ENCODE measurements around the gene TMEM271.

The TMEM271 gene

DNA sequence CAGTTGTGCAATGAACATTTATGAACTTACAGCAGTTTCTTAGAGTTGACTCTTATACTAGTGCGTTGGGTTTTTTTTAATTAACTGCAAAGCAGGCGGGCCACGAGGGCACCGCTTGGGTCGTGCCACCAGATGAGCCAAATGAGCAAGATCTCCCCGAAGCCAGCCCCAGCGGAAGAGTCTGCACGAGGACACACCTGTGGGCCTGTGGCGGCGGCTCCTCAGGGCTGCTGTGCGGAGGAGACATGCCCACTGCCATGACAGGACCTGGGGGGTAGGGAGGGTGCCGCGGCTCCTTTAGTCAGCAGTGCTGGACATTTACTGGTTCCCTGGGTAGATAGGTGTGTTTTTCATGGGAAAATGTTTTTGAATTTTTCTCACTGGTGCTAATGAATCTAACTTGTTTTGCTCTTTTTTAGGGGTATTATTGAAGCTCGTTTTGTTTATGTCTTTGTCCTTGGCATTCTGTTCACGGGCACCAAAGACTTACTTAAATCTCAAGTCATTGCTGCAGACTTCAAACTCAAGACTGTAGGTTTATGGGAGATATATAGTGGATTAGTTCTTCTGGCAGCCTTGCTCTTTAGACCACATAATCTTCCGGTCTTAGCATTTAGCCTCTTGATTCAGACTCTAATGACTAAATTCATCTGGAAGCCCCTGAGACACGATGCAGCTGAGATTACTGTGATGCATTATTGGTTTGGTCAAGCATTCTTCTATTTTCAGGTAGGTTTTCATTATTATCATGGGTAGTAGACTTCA, 45.9 kb downstream of the TMEM271 start:
- H3K36me3 ChIP-seq (replicated peaks; ENCODE audit: low read depth, low read length): peaks cover 64% of the 10 kb centered on the region
- no peaks in the 10 kb centered on the region for H4K20me1 ChIP-seq (ENCODE audit: insufficient read depth, low read length)
- H3K27ac ChIP-seq (ENCODE audit: low read length): no peak overlapping the region
- no peaks in the 10 kb centered on the region for H3K9me3 ChIP-seq (ENCODE audit: insufficient read depth, low read length)
- no peaks in the 10 kb centered on the region for H3K27me3 ChIP-seq (ENCODE audit: low read depth, low read length)
- H3K79me2 ChIP-seq (ENCODE audit: low read length): no peaks in the 10 kb centered on the region
- H3K4me1 ChIP-seq (ENCODE audit: low read length): no peaks in the 10 kb centered on the region
- no peak for TF ChIP-seq EZH2phosphoT487 (IDR thresholded peaks at IDR 0.05; ENCODE audit: low read depth)
- TF ChIP-seq, protein P1, sequence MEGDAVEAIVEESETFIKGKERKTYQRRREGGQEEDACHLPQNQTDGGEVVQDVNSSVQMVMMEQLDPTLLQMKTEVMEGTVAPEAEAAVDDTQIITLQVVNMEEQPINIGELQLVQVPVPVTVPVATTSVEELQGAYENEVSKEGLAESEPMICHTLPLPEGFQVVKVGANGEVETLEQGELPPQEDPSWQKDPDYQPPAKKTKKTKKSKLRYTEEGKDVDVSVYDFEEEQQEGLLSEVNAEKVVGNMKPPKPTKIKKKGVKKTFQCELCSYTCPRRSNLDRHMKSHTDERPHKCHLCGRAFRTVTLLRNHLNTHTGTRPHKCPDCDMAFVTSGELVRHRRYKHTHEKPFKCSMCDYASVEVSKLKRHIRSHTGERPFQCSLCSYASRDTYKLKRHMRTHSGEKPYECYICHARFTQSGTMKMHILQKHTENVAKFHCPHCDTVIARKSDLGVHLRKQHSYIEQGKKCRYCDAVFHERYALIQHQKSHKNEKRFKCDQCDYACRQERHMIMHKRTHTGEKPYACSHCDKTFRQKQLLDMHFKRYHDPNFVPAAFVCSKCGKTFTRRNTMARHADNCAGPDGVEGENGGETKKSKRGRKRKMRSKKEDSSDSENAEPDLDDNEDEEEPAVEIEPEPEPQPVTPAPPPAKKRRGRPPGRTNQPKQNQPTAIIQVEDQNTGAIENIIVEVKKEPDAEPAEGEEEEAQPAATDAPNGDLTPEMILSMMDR (IDR thresholded peaks at IDR 0.05; ENCODE audit: low read depth, low read length): no peak
- H3K4me2 ChIP-seq (ENCODE audit: low read length): no peak overlapping the region
- no peak overlapping the region for H3K9ac ChIP-seq (ENCODE audit: low read length)
- H2AFZ ChIP-seq (ENCODE audit: low read depth, low read length): no peak overlapping the region
- no peak overlapping the region for H3K4me3 ChIP-seq (ENCODE audit: low read length)

DNA sequence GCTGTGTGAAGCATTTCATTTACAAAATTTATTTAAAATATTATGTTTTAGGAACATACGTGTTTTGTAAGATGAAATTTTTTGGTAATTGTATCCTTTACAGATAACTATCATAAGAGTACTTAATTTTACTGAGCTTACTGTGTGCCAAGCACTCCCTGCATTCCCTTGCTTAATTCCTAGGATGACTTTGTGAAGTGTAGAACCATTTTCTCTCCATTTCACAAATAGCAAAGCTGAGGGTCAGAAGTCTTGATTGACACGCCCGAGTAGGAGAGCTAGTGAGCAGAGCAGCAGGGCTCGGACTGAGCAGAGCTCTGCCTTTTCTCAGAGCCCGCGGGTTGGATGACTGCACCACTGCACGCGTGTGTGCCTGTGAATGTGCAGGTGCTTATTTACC, 46.5 kb downstream of the TMEM271 start:
- peaks cover 63% of the 10 kb centered on the region for H3K36me3 ChIP-seq (replicated peaks; ENCODE audit: low read depth, low read length)
- H2AFZ ChIP-seq (ENCODE audit: low read depth, low read length): no peak overlapping the region
- no peaks in the 10 kb centered on the region for H3K9me3 ChIP-seq (ENCODE audit: insufficient read depth, low read length)
- no peak overlapping the region for H3K4me3 ChIP-seq (ENCODE audit: low read length)
- no peak overlapping the region for H3K9ac ChIP-seq (ENCODE audit: low read length)
- no peaks in the 10 kb centered on the region for H3K4me1 ChIP-seq (ENCODE audit: low read length)
- H3K27me3 ChIP-seq (ENCODE audit: low read depth, low read length): no peaks in the 10 kb centered on the region
- H4K20me1 ChIP-seq (ENCODE audit: insufficient read depth, low read length): no peaks in the 10 kb centered on the region
- H3K4me2 ChIP-seq (ENCODE audit: low read length): no peak overlapping the region
- no peak overlapping the region for H3K27ac ChIP-seq (ENCODE audit: low read length)
- TF ChIP-seq EZH2phosphoT487 (IDR thresholded peaks at IDR 0.05; ENCODE audit: low read depth): no peak
- TF ChIP-seq, protein P1 (IDR thresholded peaks at IDR 0.05; ENCODE audit: low read depth, low read length): no peak
- no peaks in the 10 kb centered on the region for H3K79me2 ChIP-seq (ENCODE audit: low read length)

DNA sequence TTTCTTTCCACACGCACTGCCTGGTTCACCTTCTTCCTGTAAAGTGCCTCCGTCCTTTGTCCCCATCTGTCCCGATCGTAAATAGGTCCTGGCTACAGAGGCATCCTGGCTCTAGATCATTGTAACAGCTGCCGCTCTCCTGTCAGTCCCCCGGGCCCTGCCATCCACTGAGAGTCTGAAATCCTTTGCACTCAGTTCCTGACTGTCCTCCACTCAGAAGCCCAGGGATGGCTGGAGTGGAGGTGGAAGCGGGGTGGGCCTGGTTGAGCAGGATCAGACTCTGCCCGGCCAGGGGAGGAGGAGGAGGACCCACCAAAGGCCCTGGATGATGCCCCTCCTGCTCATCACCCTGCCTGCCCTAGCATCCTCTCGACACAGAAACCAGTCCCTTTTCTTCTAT, 47.3 kb downstream of the TMEM271 start:
- no peaks in the 10 kb centered on the region for H4K20me1 ChIP-seq (ENCODE audit: insufficient read depth, low read length)
- no peak overlapping the region for H3K9ac ChIP-seq (ENCODE audit: low read length)
- H3K36me3 ChIP-seq (replicated peaks; ENCODE audit: low read depth, low read length): peaks cover 66% of the 10 kb centered on the region
- no peaks in the 10 kb centered on the region for H3K4me1 ChIP-seq (ENCODE audit: low read length)
- H3K9me3 ChIP-seq (ENCODE audit: insufficient read depth, low read length): no peaks in the 10 kb centered on the region
- no peaks in the 10 kb centered on the region for H3K27me3 ChIP-seq (ENCODE audit: low read depth, low read length)
- no peak overlapping the region for H2AFZ ChIP-seq (ENCODE audit: low read depth, low read length)
- no peak overlapping the region for H3K4me3 ChIP-seq (ENCODE audit: low read length)
- no peak overlapping the region for H3K27ac ChIP-seq (ENCODE audit: low read length)
- TF ChIP-seq, protein P1 (IDR thresholded peaks at IDR 0.05; ENCODE audit: low read depth, low read length): no peak
- no peak for TF ChIP-seq EZH2phosphoT487 (IDR thresholded peaks at IDR 0.05; ENCODE audit: low read depth)
- no peak overlapping the region for H3K4me2 ChIP-seq (ENCODE audit: low read length)
- no peaks in the 10 kb centered on the region for H3K79me2 ChIP-seq (ENCODE audit: low read length)

DNA sequence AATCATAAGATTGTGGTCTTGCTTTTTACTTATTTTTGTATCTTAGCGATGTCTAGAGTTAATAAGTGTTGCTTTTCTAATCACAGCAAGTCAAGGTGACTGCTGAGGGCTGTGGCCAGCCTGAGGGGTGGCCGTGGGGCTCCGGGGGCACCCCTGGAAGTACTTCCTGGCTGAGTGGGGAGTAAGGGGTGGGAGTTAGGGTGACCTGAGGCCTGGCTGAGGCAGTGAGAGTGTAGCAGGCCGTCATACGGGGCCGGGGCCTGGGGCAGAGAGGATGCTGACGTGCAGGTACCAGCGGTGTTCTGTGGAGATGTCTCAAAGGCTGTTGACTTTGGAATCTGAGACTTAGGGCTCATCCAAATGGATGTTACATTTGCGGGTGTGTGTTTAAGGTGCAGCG, 47.8 kb downstream of the TMEM271 start:
- no peak overlapping the region for H3K9ac ChIP-seq (ENCODE audit: low read length)
- no peak overlapping the region for H3K4me2 ChIP-seq (ENCODE audit: low read length)
- H3K36me3 ChIP-seq (replicated peaks; ENCODE audit: low read depth, low read length): peaks cover 66% of the 10 kb centered on the region
- no peaks in the 10 kb centered on the region for H3K79me2 ChIP-seq (ENCODE audit: low read length)
- no peak overlapping the region for H3K4me3 ChIP-seq (ENCODE audit: low read length)
- no peaks in the 10 kb centered on the region for H4K20me1 ChIP-seq (ENCODE audit: insufficient read depth, low read length)
- H3K27me3 ChIP-seq (ENCODE audit: low read depth, low read length): no peaks in the 10 kb centered on the region
- H3K4me1 ChIP-seq (ENCODE audit: low read length): no peaks in the 10 kb centered on the region
- no peaks in the 10 kb centered on the region for H3K9me3 ChIP-seq (ENCODE audit: insufficient read depth, low read length)
- no peak overlapping the region for H2AFZ ChIP-seq (ENCODE audit: low read depth, low read length)
- no peak for TF ChIP-seq EZH2phosphoT487 (IDR thresholded peaks at IDR 0.05; ENCODE audit: low read depth)
- TF ChIP-seq, protein P1 (IDR thresholded peaks at IDR 0.05; ENCODE audit: low read depth, low read length): no peak
- H3K27ac ChIP-seq (ENCODE audit: low read length): no peak overlapping the region

Measured in OCI-LY3 (cell line).